ENCODE measurements around the gene KAZALD1. TPM values are rescaled to one million over a fixed set of nuclear protein-coding genes. Genes with fewer than 3 reads are reported as not detected.

Gene KAZALD1
- total and polyA plus RNA-seq, 10 of the 15 experiments (the other 5 are each of a cell fraction or from before 2014, with no cell fraction given), result 0.10 to 4.3 (median 1.9) TPM

DNA sequence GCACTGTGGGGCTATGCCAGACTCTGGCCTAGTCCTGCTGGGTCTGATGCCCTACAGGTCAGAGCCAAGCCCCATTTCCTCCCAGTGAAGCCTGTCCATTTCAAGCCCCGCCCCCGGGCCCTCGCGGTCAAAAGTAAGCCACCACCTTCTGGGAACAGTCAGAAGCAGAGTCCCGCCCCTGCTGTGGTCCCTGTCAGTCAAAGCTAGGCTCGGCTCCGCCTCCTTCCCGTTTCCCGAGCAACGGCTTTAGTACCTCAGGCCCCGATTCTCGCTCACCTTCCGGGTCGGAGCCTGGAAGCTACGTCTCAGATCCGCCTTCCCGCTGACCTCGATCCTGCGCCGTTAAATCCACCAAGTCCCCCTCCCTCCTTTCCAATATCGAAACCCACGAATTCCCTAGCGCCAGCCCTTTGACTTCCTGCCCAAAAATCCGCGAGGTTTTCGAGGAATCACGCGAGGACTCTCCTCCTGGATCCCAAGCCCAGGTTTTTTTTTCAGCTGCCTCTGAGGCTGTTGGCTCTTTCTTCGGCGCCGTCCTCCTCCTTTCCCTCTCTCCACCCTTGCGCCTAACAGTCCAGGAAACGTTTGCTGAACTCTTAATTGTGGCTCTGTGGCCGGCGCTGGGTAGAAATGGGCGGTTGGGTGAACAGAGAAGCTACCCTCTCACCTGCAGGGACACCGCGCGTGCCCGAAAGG, 19.0 kb upstream of the KAZALD1 start (continued):
- no peak for TF ChIP-seq NFYA (IDR thresholded peaks at IDR 0.05; ENCODE audit: borderline replicate concordance, low read depth, low read length)
- TF ChIP-seq MTA3 (IDR thresholded peaks at IDR 0.05; ENCODE audit: borderline replicate concordance, low read length), result no peak
- 0 out of 2 replicates have a peak, but pooled peaks have one; percentile 4 for TF ChIP-seq SPI1 (IDR thresholded peaks at IDR 0.05; ENCODE audit: borderline replicate concordance, insufficient read depth, low read depth, low read length)
- TF ChIP-seq, protein P1, sequence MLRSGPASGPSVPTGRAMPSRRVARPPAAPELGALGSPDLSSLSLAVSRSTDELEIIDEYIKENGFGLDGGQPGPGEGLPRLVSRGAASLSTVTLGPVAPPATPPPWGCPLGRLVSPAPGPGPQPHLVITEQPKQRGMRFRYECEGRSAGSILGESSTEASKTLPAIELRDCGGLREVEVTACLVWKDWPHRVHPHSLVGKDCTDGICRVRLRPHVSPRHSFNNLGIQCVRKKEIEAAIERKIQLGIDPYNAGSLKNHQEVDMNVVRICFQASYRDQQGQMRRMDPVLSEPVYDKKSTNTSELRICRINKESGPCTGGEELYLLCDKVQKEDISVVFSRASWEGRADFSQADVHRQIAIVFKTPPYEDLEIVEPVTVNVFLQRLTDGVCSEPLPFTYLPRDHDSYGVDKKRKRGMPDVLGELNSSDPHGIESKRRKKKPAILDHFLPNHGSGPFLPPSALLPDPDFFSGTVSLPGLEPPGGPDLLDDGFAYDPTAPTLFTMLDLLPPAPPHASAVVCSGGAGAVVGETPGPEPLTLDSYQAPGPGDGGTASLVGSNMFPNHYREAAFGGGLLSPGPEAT (IDR thresholded peaks at IDR 0.05; ENCODE audit: low read depth), result peak; percentile 57; the same call in 1 of the 2 replicates
- TF ChIP-seq CUX1 (IDR thresholded peaks at IDR 0.05; ENCODE audit: insufficient replicate concordance, low read depth, low read length), result no peak
- TF ChIP-seq ZNF592 (IDR thresholded peaks at IDR 0.05), result no peak
- no peak for TF ChIP-seq ZZZ3 (IDR thresholded peaks at IDR 0.05; ENCODE audit: control insufficient read depth, insufficient read length, low read depth)
- no peak for TF ChIP-seq FOS (IDR thresholded peaks at IDR 0.05; ENCODE audit: borderline replicate concordance, extremely low read depth, insufficient read length)
- 0 out of 2 replicates have a peak, but pooled peaks have one; percentile 23 for TF ChIP-seq IRF4 (IDR thresholded peaks at IDR 0.05; ENCODE audit: low read depth, low read length)
- no peak for TF ChIP-seq EP300 (IDR thresholded peaks at IDR 0.05; ENCODE audit: borderline replicate concordance in 1 of 2, control insufficient read depth in 1 of 2, low read depth in 2 of 2, low read length in 2 of 2)
- no peak for TF ChIP-seq ATF7 (IDR thresholded peaks at IDR 0.05; ENCODE audit: low read depth)
- no peak for TF ChIP-seq ZSCAN29 (IDR thresholded peaks at IDR 0.05)
- no peak for TF ChIP-seq MYB (IDR thresholded peaks at IDR 0.05; ENCODE audit: borderline replicate concordance, low read depth, low read length)
- no peak for TF ChIP-seq USF2 (IDR thresholded peaks at IDR 0.05; ENCODE audit: borderline replicate concordance, low read depth, low read length)
- no peak for TF ChIP-seq TCF7 (IDR thresholded peaks at IDR 0.05; ENCODE audit: borderline replicate concordance)
- 0 out of 3 replicates have a peak, but pooled peaks of 1 of the 2 experiments have one; percentile 25 for TF ChIP-seq EGR1 (IDR thresholded peaks at IDR 0.05; ENCODE audit: borderline replicate concordance in 1 of 2, low read depth in 2 of 2, low read length in 2 of 2)

All from GM12878 (cell line).